H9 (cell line): ENCODE data around the gene DAAM2. TPM values are rescaled to one million over a fixed set of nuclear protein-coding genes. Genes with fewer than 3 reads are reported as not detected.

Experiments used
- DNase-seq: peaks from one replicate; pipeline ENCODE4 v3.0.0-alpha.2; 2017
- H2AFZ ChIP-seq: one replicate; pipeline ENCODE4 v1.6.1; 2013; ENCODE audit warnings: mild to moderate bottlenecking, low read length, control low read depth, moderate library complexity
- H2AK5ac ChIP-seq: 2 replicates; pipeline ENCODE4 v1.6.1; 2013; ENCODE audit warnings: low read length, control low read depth, mixed read lengths; ENCODE audit not compliant: insufficient read length
- H2BK120ac ChIP-seq: one replicate; pipeline ENCODE4 v1.6.1; 2013; ENCODE audit warnings: low read depth, mild to moderate bottlenecking, low read length, control low read depth, inconsistent platforms; ENCODE audit not compliant: poor library complexity, severe bottlenecking
- H2BK12ac ChIP-seq: 2 replicates; pipeline ENCODE4 v1.6.1; 2013; ENCODE audit warnings: low read length, control low read depth, mixed read lengths, low read depth; ENCODE audit not compliant: insufficient read length
- H2BK15ac ChIP-seq: 2 replicates; pipeline ENCODE4 v1.6.1; 2013; ENCODE audit warnings: low read depth, low read length, control low read depth
- H2BK20ac ChIP-seq: one replicate; pipeline ENCODE4 v1.6.1; 2013; ENCODE audit warnings: low read depth, mild to moderate bottlenecking, low read length, control low read depth, inconsistent platforms; ENCODE audit not compliant: poor library complexity, severe bottlenecking
- H2BK5ac ChIP-seq: 2 replicates; pipeline ENCODE4 v1.6.1; 2013; ENCODE audit warnings: low read length, control low read depth, mixed read lengths; ENCODE audit not compliant: insufficient read length
- H3K14ac ChIP-seq: 2 replicates; pipeline ENCODE4 v1.6.1; 2013; ENCODE audit warnings: low read length, control low read depth; ENCODE audit not compliant: insufficient read depth
- H3K18ac ChIP-seq: 2 replicates; pipeline ENCODE4 v1.6.1; 2013; ENCODE audit warnings: low read depth, mild to moderate bottlenecking, mixed read lengths, low read length, control low read depth; ENCODE audit not compliant: insufficient read length
- H3K23ac ChIP-seq: 2 replicates; pipeline ENCODE4 v1.6.1; 2013; ENCODE audit warnings: low read length, control low read depth, mixed read lengths, low read depth; ENCODE audit not compliant: insufficient read length
- H3K23me2 ChIP-seq: 2 replicates; pipeline ENCODE4 v1.6.1; 2013; ENCODE audit warnings: low read depth, mild to moderate bottlenecking, mixed read lengths, low read length, control low read depth; ENCODE audit not compliant: insufficient read length, poor library complexity, severe bottlenecking
- H3K27ac ChIP-seq: 2 replicates; pipeline ENCODE4 v1.5.1; 2013; ENCODE audit warnings: low read length, control low read depth, mixed read lengths, low read depth; ENCODE audit not compliant: insufficient read length
- H3K27me3 ChIP-seq: 2 replicates; pipeline ENCODE4 v1.6.1; 2013; ENCODE audit warnings: low read length, control low read depth, inconsistent platforms; ENCODE audit not compliant: insufficient read depth
- H3K4ac ChIP-seq: 2 replicates; pipeline ENCODE4 v1.6.1; 2013; ENCODE audit warnings: low read depth, mild to moderate bottlenecking, control low read depth, inconsistent platforms, low read length, moderate library complexity
- H3K4me1 ChIP-seq: 2 replicates; pipeline ENCODE4 v1.6.1; 2013; ENCODE audit warnings: low read length, control low read depth, inconsistent platforms; ENCODE audit not compliant: insufficient read depth
- H3K4me2 ChIP-seq: 2 replicates; pipeline ENCODE4 v1.6.1; 2013; ENCODE audit warnings: low read length, control low read depth, mixed read lengths; ENCODE audit not compliant: insufficient read length, insufficient read depth
- H3K56ac ChIP-seq: 2 replicates; pipeline ENCODE4 v1.6.1; 2013; ENCODE audit warnings: low read depth, mild to moderate bottlenecking, mixed read lengths, low read length, control low read depth; ENCODE audit not compliant: insufficient read length
- H3K79me1 ChIP-seq: 2 replicates; pipeline ENCODE4 v1.6.1; 2013; ENCODE audit warnings: low read depth, mild to moderate bottlenecking, moderate library complexity, low read length, control low read depth, inconsistent platforms; ENCODE audit not compliant: insufficient read depth, poor library complexity, severe bottlenecking
- H3K79me2 ChIP-seq: 2 replicates; pipeline ENCODE4 v1.6.1; 2013; ENCODE audit warnings: low read length, control low read depth, inconsistent platforms; ENCODE audit not compliant: insufficient read depth
- H3K9ac ChIP-seq: 2 replicates; pipeline ENCODE4 v1.6.1; 2013; ENCODE audit warnings: low read length, control low read depth, mixed read lengths; ENCODE audit not compliant: insufficient read length; ENCODE audit errors: extremely low read depth
- H3K9me3 ChIP-seq: one replicate; pipeline ENCODE4 v1.6.1; 2013; ENCODE audit warnings: low read depth, low read length, inconsistent platforms; ENCODE audit not compliant: control insufficient read depth
- H3T11ph ChIP-seq: one replicate; pipeline ENCODE4 v1.6.1; 2013; ENCODE audit warnings: mild to moderate bottlenecking, low read length, control low read depth, inconsistent platforms
- H4K20me1 ChIP-seq: one replicate; pipeline ENCODE4 v1.6.1; 2013; ENCODE audit not compliant: control insufficient read depth, insufficient read length, insufficient read depth
- H4K5ac ChIP-seq: 2 replicates; pipeline ENCODE4 v1.6.1; 2013; ENCODE audit warnings: low read depth, mild to moderate bottlenecking, mixed read lengths, low read length, control low read depth; ENCODE audit not compliant: insufficient read length
- H4K8ac ChIP-seq: replicated peaks from 2 replicates; pipeline ENCODE4 v1.6.1; 2013; ENCODE audit warnings: low read length, control low read depth, mixed read lengths, low read depth; ENCODE audit not compliant: insufficient read length
- H4K91ac ChIP-seq: 2 replicates; pipeline ENCODE4 v1.6.1; 2013; ENCODE audit warnings: low read depth, mild to moderate bottlenecking, moderate library complexity, mixed read lengths, low read length, control low read depth; ENCODE audit not compliant: insufficient read length
- H3K27ac Mint-ChIP-seq, 3 experiments: 2 replicates in 2 of 3; 3 replicates in 1 of 3; pipeline ENCODE4 v1.8.0; 2020 to 2021; ENCODE audit warnings: mixed read lengths in 3 of 3, mild to moderate bottlenecking in 1 of 3, moderate library complexity in 1 of 3
- H3K27me3 Mint-ChIP-seq: 2 replicates; pipeline ENCODE4 v1.8.0; 2021; ENCODE audit warnings: low read depth, mild to moderate bottlenecking, moderate library complexity, mixed read lengths
- H3K36me3 Mint-ChIP-seq, 3 experiments: 2 replicates in 2 of 3; 3 replicates in 1 of 3; pipeline ENCODE4 v1.8.0; 2020 to 2021; ENCODE audit warnings: low read depth in 3 of 3, mixed read lengths in 3 of 3; ENCODE audit not compliant: insufficient read depth in 1 of 3
- H3K4me1 Mint-ChIP-seq, 2 experiments: 2 replicates each; pipeline ENCODE4 v1.8.0; 2020; ENCODE audit warnings: mixed read lengths in 2 of 2
- H3K4me3 Mint-ChIP-seq, 2 experiments: 2 replicates in 1 of 2; 3 replicates in 1 of 2; pipeline ENCODE4 v1.8.0; 2020 to 2021; ENCODE audit warnings: mild to moderate bottlenecking in 2 of 2, mixed read lengths in 2 of 2, moderate library complexity in 1 of 2
- H3K9me3 Mint-ChIP-seq, 2 experiments: 2 replicates in 1 of 2; 3 replicates in 1 of 2; pipeline ENCODE4 v1.8.0; 2020; ENCODE audit warnings: mild to moderate bottlenecking in 2 of 2, mixed read lengths in 2 of 2, moderate library complexity in 1 of 2
- CTCF ChIP-seq: fragments of 200-600 bp; sonication (generic); conservative IDR thresholded peaks from 3 replicates; pipeline ENCODE4 v1.8.0; 2021; ENCODE audit warnings: antibody characterized with exemption, mild to moderate bottlenecking
- WGBS: extraction: QIAGEN DNeasy Blood & Tissue Kit; methylation state at CpG from one replicate; pipeline ENCODE4 v1.1.7; 2013; ENCODE audit warnings: missing lambda C conversion rate, low lambda C conversion rate, mixed read lengths; ENCODE audit not compliant: insufficient read length; ENCODE audit errors: extremely low coverage; 5-methylcytosine and 5-hydroxymethylcytosine counted together
- total RNA-seq: library from RNA; stranded (reverse); gene quantifications from 2 replicates; pipeline ENCODE4 v1.2.1, GENCODE V29; 2021

DAAM2 gene
- total RNA-seq, 1 experiment from 2014 or later = 1.1 TPM

DNA sequence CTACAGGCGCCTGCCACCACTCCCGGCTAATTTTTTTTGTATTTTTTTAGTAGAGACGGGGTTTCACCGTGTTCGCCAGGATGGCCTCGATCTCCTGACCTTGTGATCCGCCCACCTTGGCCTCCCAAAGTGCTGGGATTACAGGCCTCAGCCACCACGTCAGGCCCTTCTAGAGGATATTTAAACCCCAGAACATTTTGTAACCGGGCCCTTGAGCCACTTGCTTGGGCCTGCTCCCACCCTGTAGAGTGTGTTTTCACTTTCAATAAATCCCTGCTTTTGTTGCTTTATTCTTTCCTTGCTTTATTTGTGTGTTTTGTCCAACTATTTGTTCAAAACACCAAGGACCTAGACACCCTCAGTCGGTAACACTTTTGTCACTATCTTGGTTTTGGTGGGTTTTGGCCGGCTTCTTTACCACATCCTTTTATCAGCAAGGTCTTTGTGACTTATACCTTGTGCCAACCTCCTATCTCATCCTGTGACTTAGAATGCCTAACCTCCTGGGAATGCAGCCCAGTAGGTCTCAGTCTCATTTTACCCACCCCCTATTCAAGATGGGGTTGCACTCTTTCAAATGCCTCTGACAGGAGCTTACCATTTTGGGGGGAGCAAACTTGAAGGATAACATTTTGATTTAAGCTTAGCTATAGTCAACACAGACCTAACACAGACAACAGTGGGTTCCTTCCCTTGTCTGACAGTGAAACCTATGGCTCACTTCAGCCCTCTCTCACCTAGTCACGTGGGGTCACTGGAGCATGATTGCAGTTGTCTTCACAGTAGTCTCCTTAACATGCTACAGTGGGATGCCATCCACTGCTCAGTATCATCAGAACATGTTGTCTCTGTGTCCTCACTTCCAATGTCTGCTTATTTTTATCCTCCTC, 39.1 kb upstream of the DAAM2 start:
- H3K4me2 ChIP-seq = no peak overlapping the region
- no peak overlapping the region for H2AFZ ChIP-seq
- no peak overlapping the region for H3K14ac ChIP-seq
- H3K79me2 ChIP-seq = peaks cover 3% of the 10 kb centered on the region; the same call in 1 of the 2 replicates
- H4K8ac ChIP-seq = no peak overlapping the region
- H3K79me1 ChIP-seq = no peaks in the 10 kb centered on the region
- H4K91ac ChIP-seq = no peak overlapping the region
- no peaks in the 10 kb centered on the region for H3K23me2 ChIP-seq
- no peak overlapping the region for H3K23ac ChIP-seq
- H3K27ac Mint-ChIP-seq = no peak overlapping the region; a peak in 1 of 7 replicates
- H3K9me3 ChIP-seq = no peaks in the 10 kb centered on the region
- no peaks in the 10 kb centered on the region for H3K4me1 ChIP-seq
- no peak overlapping the region for H3K27ac ChIP-seq
- H3K4me1 Mint-ChIP-seq = peaks cover 0 to 3% of the 10 kb centered on the region in 2 experiments; a peak in 1 of 4 replicates
- TF ChIP-seq CTCF = no peak
- H2BK120ac ChIP-seq = no peak overlapping the region
- H3K4me3 Mint-ChIP-seq = no peak overlapping the region
- H3K27me3 Mint-ChIP-seq = no peaks in the 10 kb centered on the region
- DNase-seq = no peak
- H2BK20ac ChIP-seq = no peak overlapping the region
- no peak overlapping the region for H2AK5ac ChIP-seq
- H2BK15ac ChIP-seq = no peak overlapping the region
- no peak overlapping the region for H4K5ac ChIP-seq
- H3K4ac ChIP-seq = no peak overlapping the region
- H3K9ac ChIP-seq = no peak overlapping the region
- H3K18ac ChIP-seq = no peak overlapping the region
- H3K36me3 Mint-ChIP-seq = no peaks in the 10 kb centered on the region
- H2BK12ac ChIP-seq = no peak overlapping the region
- H2BK5ac ChIP-seq = no peak overlapping the region
- no peak overlapping the region for H3K56ac ChIP-seq
- WGBS = no CpG with 5 or more reads among the region's 12 CpGs
- no peaks in the 10 kb centered on the region for H3K27me3 ChIP-seq
- H4K20me1 ChIP-seq = no peaks in the 10 kb centered on the region
- no peaks in the 10 kb centered on the region for H3K9me3 Mint-ChIP-seq
- H3T11ph ChIP-seq = no peak overlapping the region
